ENCODE results near the gene USP6NL.

USP6NL gene

GRCh38 chr10:11414314-11415038, 197.0 kb downstream of the USP6NL start:
- no peak for DNase-seq

DNA sequence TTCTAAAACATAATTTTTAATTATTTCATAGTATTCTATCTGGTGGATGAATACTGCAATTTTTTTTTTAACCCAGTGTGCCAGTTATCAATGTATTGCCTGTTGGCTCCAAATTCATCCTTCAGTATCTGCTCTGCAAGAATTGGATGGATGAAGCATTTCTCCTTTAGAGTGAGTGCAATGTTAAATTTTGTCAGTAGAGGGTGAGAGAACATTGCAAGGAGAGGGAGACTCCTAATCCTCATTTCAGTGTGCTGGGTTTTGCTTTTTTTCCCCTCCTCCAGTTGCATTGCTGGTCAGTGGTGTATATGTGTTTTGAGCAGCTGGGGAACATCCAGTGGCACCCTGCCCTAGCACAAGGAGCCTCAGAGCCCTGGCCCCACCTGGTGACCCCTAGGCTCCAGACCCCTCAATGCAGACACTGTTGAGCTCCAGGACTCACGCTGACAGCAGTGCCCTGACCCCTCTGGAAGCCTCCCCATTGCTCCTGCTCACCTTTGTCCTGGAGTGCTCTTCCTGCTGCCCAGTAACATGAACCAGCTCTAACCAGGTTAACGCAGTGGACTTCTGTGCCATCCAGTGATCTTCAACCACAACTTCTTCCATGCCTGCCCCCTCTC, 199.4 kb downstream of the USP6NL start:
- peak in 1 of 5 experiments; percentile 24 for DNase-seq

DNA sequence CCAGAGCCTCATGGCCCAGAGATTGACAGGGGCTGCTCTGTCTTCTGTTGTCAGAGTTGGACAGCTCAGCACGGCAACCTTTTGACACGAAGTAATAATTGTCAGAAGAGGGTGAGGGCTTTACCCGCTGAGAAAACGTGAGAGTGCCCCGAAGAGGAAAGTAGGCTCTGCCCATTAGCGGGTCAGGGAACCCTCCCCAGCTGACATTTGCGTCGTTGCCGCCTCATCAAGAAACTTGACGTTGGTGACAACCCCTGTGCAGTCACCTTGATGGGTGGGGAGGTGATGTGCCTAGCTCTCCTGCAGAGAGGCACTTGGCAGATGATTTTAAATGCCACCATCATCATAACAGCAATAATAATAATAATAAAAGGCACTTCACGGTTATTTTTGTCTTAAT, 202.1 kb downstream of the USP6NL start:
- DNase-seq: no peak

DNA sequence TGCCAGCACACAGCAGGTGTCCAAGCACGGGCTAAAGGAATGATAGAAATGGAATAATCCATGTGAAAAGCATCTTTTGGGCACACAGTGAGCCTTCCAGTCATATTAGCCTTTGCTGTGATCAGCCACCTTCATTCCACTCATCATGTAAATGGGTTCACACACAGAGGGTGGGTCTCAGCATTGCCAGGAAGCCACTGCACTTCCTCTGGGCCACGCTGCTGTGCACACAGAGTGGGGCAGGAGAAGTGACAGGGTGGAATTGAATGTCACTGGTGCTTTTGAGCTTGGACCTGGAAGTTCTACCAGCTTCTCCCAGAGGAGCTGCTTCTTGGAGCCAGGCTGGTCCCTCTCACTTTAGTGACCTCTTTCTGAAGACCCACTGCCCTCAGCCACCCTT, 203.5 kb downstream of the USP6NL start:
- DNase-seq: peak in 1 of 5 experiments; percentile 44

GRCh38 chr10:11406746-11407145, 204.7 kb downstream of the USP6NL start:
- no peak for DNase-seq

DNA sequence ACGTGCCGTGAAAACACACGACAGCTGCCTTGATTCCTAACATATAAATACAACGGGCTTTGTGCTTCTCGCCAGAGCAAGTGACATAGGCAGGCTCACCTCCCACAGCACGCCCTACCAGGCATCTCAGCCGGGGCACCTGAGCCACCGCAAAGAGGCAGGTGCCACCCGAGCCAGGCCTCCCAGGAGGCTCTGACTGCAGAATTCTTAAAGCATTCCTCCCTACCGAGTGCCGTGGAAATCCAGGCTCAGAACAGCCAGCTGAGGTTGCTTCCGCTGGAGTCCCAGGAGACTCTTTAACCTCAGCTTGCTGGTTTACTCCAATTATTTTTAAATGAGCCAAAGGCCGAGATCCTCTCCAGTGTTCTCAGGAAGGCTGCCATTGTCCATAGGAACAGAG, 206.5 kb downstream of the USP6NL start:
- no peak for DNase-seq

All from T-helper 2 cell (primary cell).